Measurements from ENCODE around the gene TAPT1.

TAPT1 gene

GRCh38 chr4:16142598-16143310 lies 83.5 kb downstream of the TAPT1 start:
- no peak for TF ChIP-seq CTCF (IDR thresholded peaks at IDR 0.05; ENCODE audit: extremely low read depth, missing control alignments)
- DNase-seq (ENCODE audit: low spot score): no peak

GRCh38 chr4:16140879-16141249 lies 85.4 kb downstream of the TAPT1 start:
- no peak for TF ChIP-seq CTCF (IDR thresholded peaks at IDR 0.05; ENCODE audit: extremely low read depth, missing control alignments)
- DNase-seq (ENCODE audit: low spot score): no peak

GRCh38 chr4:16140231-16140878 lies 85.9 kb downstream of the TAPT1 start:
- no peak for TF ChIP-seq CTCF (IDR thresholded peaks at IDR 0.05; ENCODE audit: extremely low read depth, missing control alignments)
- DNase-seq (ENCODE audit: low spot score): no peak

- no peak for TF ChIP-seq CTCF (IDR thresholded peaks at IDR 0.05; ENCODE audit: extremely low read depth, missing control alignments)
- DNase-seq (ENCODE audit: low spot score): no peak
Observed at GRCh38 chr4:16139066-16139945, 87.0 kb downstream of the TAPT1 start.

GRCh38 chr4:16136827-16137226 lies 89.4 kb downstream of the TAPT1 start:
- DNase-seq (ENCODE audit: low spot score): no peak
- TF ChIP-seq CTCF (IDR thresholded peaks at IDR 0.05; ENCODE audit: extremely low read depth, missing control alignments): no peak

GRCh38 chr4:16136311-16136710 lies 90.0 kb downstream of the TAPT1 start:
- TF ChIP-seq CTCF (IDR thresholded peaks at IDR 0.05; ENCODE audit: extremely low read depth, missing control alignments): no peak
- no peak for DNase-seq (ENCODE audit: low spot score)

- no peak for DNase-seq (ENCODE audit: low spot score)
- no peak for TF ChIP-seq CTCF (IDR thresholded peaks at IDR 0.05; ENCODE audit: extremely low read depth, missing control alignments)
Observed at GRCh38 chr4:16133406-16133805, 92.9 kb downstream of the TAPT1 start.
